Natural killer cell (primary cell): Measurements from ENCODE around the gene ZNF280C. TPM values are rescaled to one million over a fixed set of nuclear protein-coding genes. Genes with fewer than 3 reads are reported as not detected.

Experiments
- ATAC-seq, 3 donors: fragments of 150-1000 bp in 2 of 3; fragments of 200-7000 bp in 1 of 3; cut with Tn5 transposase; 1 replicate in 1 of 3; 2 replicates in 2 of 3; pipeline ENCODE4 v1.10.0; 2021; ENCODE audit warnings: mild to moderate bottlenecking in 2 of 3, moderate library complexity in 2 of 3
- DNase-seq, 2 donors: peaks; one replicate each; pipeline versions ENCODE4 v3.0.0 to v3.0.0-alpha.2; 2013 to 2021; ENCODE audit warnings: mixed read lengths in 1 of 2
- H3K27ac ChIP-seq: one replicate; pipeline ENCODE4 v1.5.1; 2013; ENCODE audit warnings: mild to moderate bottlenecking, low read length
- H3K27me3 ChIP-seq: one replicate; pipeline ENCODE4 v1.6.1; 2013; ENCODE audit warnings: low read length; ENCODE audit not compliant: control insufficient read depth, insufficient read depth
- H3K36me3 ChIP-seq: one replicate; pipeline ENCODE4 v1.6.1; 2013; ENCODE audit warnings: low read length; ENCODE audit not compliant: control insufficient read depth, insufficient read depth
- H3K4me1 ChIP-seq: one replicate; pipeline ENCODE4 v1.6.1; 2013; ENCODE audit warnings: low read length; ENCODE audit not compliant: control insufficient read depth, insufficient read depth
- H3K4me3 ChIP-seq: one replicate; pipeline ENCODE4 v1.5.1; 2013; ENCODE audit warnings: low read length
- H3K9me3 ChIP-seq: one replicate; pipeline ENCODE4 v1.6.1; 2013; ENCODE audit warnings: low read length; ENCODE audit not compliant: control insufficient read depth, insufficient read depth
- H3K27ac Mint-ChIP-seq, 2 donors: one replicate each; pipeline ENCODE4 v1.8.0; 2022; ENCODE audit warnings: mild to moderate bottlenecking in 2 of 2, mixed read lengths in 2 of 2, moderate library complexity in 1 of 2
- H3K27me3 Mint-ChIP-seq, 2 donors: one replicate each; pipeline ENCODE4 v1.8.0; 2022; ENCODE audit warnings: low read depth in 2 of 2, mixed read lengths in 2 of 2
- H3K36me3 Mint-ChIP-seq: one replicate; pipeline ENCODE4 v1.8.0; 2022; ENCODE audit warnings: mixed read lengths
- H3K4me1 Mint-ChIP-seq, 2 donors: one replicate each; pipeline ENCODE4 v1.8.0; 2022; ENCODE audit warnings: mixed read lengths in 2 of 2
- H3K4me3 Mint-ChIP-seq: one replicate; pipeline ENCODE4 v1.8.0; 2022; ENCODE audit warnings: mild to moderate bottlenecking, moderate library complexity, mixed read lengths
- H3K9me3 Mint-ChIP-seq, 2 donors: one replicate each; pipeline ENCODE4 v1.8.0; 2022; ENCODE audit warnings: mixed read lengths in 2 of 2
- CTCF ChIP-seq: fragments of 200-600 bp; IDR thresholded peaks from one replicate; pipeline ENCODE4 v1.8.0; 2022; ENCODE audit warnings: antibody characterized with exemption
- WGBS: methylation state at CpG from one replicate; pipeline ENCODE4 v1.1.7; 2013; ENCODE audit warnings: missing lambda C conversion rate; ENCODE audit not compliant: insufficient coverage; 5-methylcytosine and 5-hydroxymethylcytosine counted together
- intact Hi-C: fragments of 100-400 bp; cut with micrococcal nuclease; formaldehyde crosslinking; loops from one replicate; pipeline ENCODE4 v1.14.2; 2022
- total RNA-seq, 4 donors: library from RNA; stranded (reverse); fragments of 120-200 nt in 1 of 4; gene quantifications; one replicate each; pipeline versions ENCODE4 v1.2.3 to v1.2.4, GENCODE V29; 2013 to 2022

Gene ZNF280C
- total RNA-seq, 3 donors from 2014 or later (not counting 1 experiment from before 2014, with no cell fraction given), result 5.5 to 6.0 (median 5.8) TPM

GRCh38 chrX:130301405-130301804, 32.7 kb upstream of the ZNF280C start:
- H3K4me3 ChIP-seq, result no peak overlapping the region
- peaks cover 0 to 4% of the 10 kb centered on the region in 2 donors for H3K4me1 Mint-ChIP-seq
- peaks cover 5 to 24% of the 10 kb centered on the region in 2 donors for H3K27me3 Mint-ChIP-seq
- no peaks in the 10 kb centered on the region for H3K36me3 Mint-ChIP-seq
- no CpG with 5 or more reads among the region's 1 CpG for WGBS
- H3K4me3 Mint-ChIP-seq, result no peak overlapping the region
- no peaks in the 10 kb centered on the region for H3K9me3 ChIP-seq
- no peak for TF ChIP-seq CTCF
- no peaks in the 10 kb centered on the region for H3K9me3 Mint-ChIP-seq
- no peaks in the 10 kb centered on the region for H3K36me3 ChIP-seq
- no peaks in the 10 kb centered on the region for H3K4me1 ChIP-seq
- DNase-seq, result no peak
- ATAC-seq, result no peak
- no peak overlapping the region for H3K27ac ChIP-seq
- no peak overlapping the region for H3K27ac Mint-ChIP-seq
- no peaks in the 10 kb centered on the region for H3K27me3 ChIP-seq
- intact Hi-C loops, result no loop called here

GRCh38 chrX:130300010-130300282, 31.2 kb upstream of the ZNF280C start:
- Mint-ChIP-seq H3K4me3 (no peak overlapping the region), H3K9me3 (no peaks in the 10 kb centered on the region), H3K36me3 (no peaks in the 10 kb centered on the region), H3K27me3 (peaks cover 5 to 39% of the 10 kb centered on the region in 2 donors), H3K4me1 (peaks cover 0 to 4% of the 10 kb centered on the region in 2 donors), H3K27ac (no peak overlapping the region)
- WGBS, result 89% methylated on average over 2 of the region's 2 CpGs
- ATAC-seq (no peak), DNase-seq (no peak)
- no peaks in the 10 kb centered on the region for H3K36me3 ChIP-seq
- H3K27ac ChIP-seq, result no peak overlapping the region
- intact Hi-C loops, result no loop called here
- no peak for TF ChIP-seq CTCF
- H3K27me3 ChIP-seq, result peaks cover 2% of the 10 kb centered on the region
- no peak overlapping the region for H3K4me3 ChIP-seq
- H3K4me1 ChIP-seq, result no peaks in the 10 kb centered on the region
- H3K9me3 ChIP-seq, result no peaks in the 10 kb centered on the region

GRCh38 chrX:130299279-130300009, 30.7 kb upstream of the ZNF280C start:
- no peaks in the 10 kb centered on the region for H3K9me3 Mint-ChIP-seq
- Histone ChIP-seq H3K9me3 (no peaks in the 10 kb centered on the region), H3K4me3 (no peak overlapping the region), H3K4me1 (no peaks in the 10 kb centered on the region), H3K36me3 (no peaks in the 10 kb centered on the region), H3K27me3 (peaks cover 2% of the 10 kb centered on the region), H3K27ac (no peak overlapping the region)
- no peak overlapping the region for H3K4me3 Mint-ChIP-seq
- H3K4me1 Mint-ChIP-seq, result peaks cover 0 to 2% of the 10 kb centered on the region in 2 donors
- TF ChIP-seq CTCF, result no peak
- no peak overlapping the region for H3K27ac Mint-ChIP-seq
- no peaks in the 10 kb centered on the region for H3K36me3 Mint-ChIP-seq
- 94% methylated on average over 16 of the region's 19 CpGs for WGBS
- no peak for ATAC-seq
- no peak for DNase-seq
- peaks cover 2 to 40% of the 10 kb centered on the region in 2 donors for H3K27me3 Mint-ChIP-seq
- intact Hi-C loops, result no loop called here

- Histone ChIP-seq H3K4me1 (no peaks in the 10 kb centered on the region), H3K27ac (no peak overlapping the region), H3K36me3 (no peaks in the 10 kb centered on the region), H3K9me3 (no peaks in the 10 kb centered on the region), H3K4me3 (no peak overlapping the region), H3K27me3 (peaks cover 2% of the 10 kb centered on the region)
- H3K27ac Mint-ChIP-seq, result no peak overlapping the region
- H3K27me3 Mint-ChIP-seq, result peaks cover 2 to 52% of the 10 kb centered on the region in 2 donors
- ATAC-seq (no peak), DNase-seq (no peak)
- intact Hi-C loops, result no loop called here
- H3K4me3 Mint-ChIP-seq, result no peak overlapping the region
- no peaks in the 10 kb centered on the region for H3K4me1 Mint-ChIP-seq
- H3K9me3 Mint-ChIP-seq, result no peaks in the 10 kb centered on the region
- no peak for TF ChIP-seq CTCF
- no peaks in the 10 kb centered on the region for H3K36me3 Mint-ChIP-seq
- WGBS, result no CpG with 5 or more reads among the region's 2 CpGs
These were observed 28.0 kb upstream of the ZNF280C start for GRCh38 chrX:130296743-130297142.
